ENCODE results near the gene IFFO2.

The IFFO2 gene

DNA sequence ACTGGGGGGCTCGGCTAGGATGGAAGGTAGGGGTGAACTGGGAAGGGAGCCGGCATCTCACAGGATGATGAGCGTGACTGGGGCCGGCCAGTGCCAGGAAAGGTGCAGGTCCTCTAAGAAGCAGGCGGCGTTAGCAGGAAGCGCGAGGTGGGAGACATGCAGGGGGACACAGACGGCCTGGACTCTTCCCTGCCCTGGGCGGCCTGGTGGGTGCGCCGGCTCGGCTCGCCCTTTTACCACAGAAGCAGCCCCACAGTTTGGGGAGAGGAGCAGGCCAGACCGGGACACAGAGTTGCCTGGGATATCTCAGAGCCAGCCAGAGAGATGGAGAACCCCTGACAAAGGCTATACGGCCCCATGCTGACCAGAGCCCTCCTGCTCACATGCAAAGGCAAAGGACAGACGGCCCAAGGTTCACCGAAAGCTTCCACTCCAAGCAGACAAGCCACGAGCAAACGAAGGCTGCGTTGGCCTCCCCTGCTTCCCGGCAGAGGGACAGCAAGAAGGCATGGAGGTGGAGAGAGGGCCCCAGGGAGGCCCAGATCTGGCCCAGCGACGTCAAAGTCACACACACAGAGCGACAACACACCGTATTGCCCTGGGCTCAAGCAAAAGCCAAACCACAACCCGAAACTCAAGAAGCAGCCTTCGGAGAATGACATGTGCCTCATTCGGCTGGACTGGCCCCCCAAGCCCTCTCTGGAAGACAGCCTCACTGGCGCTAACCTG lies 39.2 kb downstream of the IFFO2 start:
- H3K36me3 ChIP-seq (ENCODE audit: insufficient read depth, low read length) = peaks cover 9% of the 10 kb centered on the region
- H3K9me3 ChIP-seq (ENCODE audit: control insufficient read depth, insufficient read depth, low read length) = no peaks in the 10 kb centered on the region

DNA sequence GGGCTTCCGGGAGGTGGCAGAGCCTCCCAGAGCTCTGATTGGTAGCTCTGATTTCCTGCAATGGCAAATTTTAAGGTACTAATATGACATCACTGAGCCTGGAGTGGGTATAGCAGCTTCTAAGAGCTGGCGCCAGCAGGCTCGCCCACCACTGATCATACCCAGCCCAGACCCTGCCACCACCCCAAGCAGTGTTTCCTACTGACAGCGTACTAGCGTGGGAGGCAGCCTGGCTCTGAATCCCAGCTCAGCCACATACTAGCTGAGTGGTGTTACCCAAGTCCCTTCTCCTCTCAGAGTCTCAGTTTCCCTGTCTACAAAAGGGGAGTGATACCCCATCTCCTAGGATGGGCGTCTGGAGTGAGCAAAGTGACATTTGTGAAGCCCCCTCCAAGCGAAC lies 41.1 kb downstream of the IFFO2 start:
- Histone ChIP-seq H3K9ac (ENCODE audit: low read depth, low read length) (no peak overlapping the region), H3K9me3 (ENCODE audit: control insufficient read depth, insufficient read depth, low read length) (no peaks in the 10 kb centered on the region), H3K4me1 (ENCODE audit: insufficient read depth, low read length) (0 out of 2 replicates have a peak, but pooled peaks cover 4% of the 10 kb centered on the region), H3K36me3 (ENCODE audit: insufficient read depth, low read length) (peaks cover 14% of the 10 kb centered on the region)

More for the DNA sequence above, 39.2 kb downstream of the IFFO2 start:
- peaks cover 10% of the 10 kb centered on the region for H3K4me1 ChIP-seq (ENCODE audit: insufficient read depth, low read length)
- H3K9ac ChIP-seq (ENCODE audit: low read depth, low read length) = no peak overlapping the region

DNA sequence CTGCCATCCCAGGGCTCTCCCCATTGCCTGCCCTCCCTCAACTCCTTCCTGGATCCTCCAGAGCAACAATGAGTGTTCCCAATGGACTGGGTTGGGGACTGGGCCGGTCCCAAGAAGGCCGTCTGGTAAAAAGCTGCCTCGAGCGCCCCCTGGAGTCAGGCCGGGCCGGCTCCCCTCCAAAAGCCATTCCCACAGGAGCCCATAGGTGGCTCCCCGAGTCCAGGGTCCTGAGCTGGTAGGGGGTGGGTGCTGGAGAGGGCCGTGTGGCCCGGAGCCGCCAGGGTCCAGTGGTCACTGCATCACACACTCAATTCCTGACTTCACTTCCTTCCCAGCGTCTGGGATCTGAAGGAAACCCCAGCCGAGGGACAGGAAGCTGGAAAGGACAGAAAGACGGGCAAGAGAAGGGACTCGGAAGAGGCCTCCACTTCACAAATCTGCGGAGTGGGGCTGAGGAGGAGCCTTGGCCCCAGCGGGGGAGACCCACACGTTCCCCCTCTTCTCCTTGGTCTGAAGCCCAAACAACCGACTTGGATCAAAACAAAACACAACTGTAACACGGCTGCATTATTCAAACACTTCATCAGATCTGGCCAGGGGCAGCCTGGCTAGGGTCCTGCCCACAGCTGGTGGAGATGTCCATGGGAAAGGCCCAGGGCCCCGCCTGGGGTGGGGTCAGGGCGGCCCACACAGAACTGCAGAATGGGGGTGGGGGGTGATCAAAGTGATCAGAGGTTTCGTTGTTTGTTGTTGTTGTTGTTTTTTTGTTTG lies 43.2 kb downstream of the IFFO2 start:
- Histone ChIP-seq H3K9ac (ENCODE audit: low read depth, low read length) (no peak overlapping the region), H3K36me3 (ENCODE audit: insufficient read depth, low read length) (peaks cover 19% of the 10 kb centered on the region)

DNA sequence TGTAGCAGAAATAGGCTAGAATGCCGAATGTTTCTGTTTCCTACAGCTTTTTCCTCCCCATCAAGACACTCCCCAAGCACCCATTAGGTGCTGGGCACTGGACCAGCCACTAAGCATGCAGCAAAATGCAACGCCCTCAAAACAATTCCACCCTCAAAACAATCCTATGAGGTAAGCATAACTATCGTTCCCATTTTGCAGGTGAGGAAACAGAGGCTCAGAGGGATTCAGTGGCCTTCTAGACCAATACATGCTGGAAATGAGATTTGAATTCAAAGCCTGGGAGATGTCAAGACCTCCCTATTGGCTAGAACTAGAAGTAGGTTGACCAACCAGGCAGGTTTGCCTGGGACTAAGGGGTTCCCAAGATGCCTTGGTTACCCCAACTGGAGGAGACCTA lies 43.9 kb downstream of the IFFO2 start:
- Histone ChIP-seq H3K4me1 (ENCODE audit: insufficient read depth, low read length) (0 out of 2 replicates have a peak, but pooled peaks cover 4% of the 10 kb centered on the region), H3K36me3 (ENCODE audit: insufficient read depth, low read length) (peaks cover 19% of the 10 kb centered on the region)

More for the DNA sequence above, 43.2 kb downstream of the IFFO2 start:
- Histone ChIP-seq H3K9me3 (ENCODE audit: control insufficient read depth, insufficient read depth, low read length) (no peaks in the 10 kb centered on the region), H3K4me1 (ENCODE audit: insufficient read depth, low read length) (0 out of 2 replicates have a peak, but pooled peaks cover 4% of the 10 kb centered on the region)

DNA sequence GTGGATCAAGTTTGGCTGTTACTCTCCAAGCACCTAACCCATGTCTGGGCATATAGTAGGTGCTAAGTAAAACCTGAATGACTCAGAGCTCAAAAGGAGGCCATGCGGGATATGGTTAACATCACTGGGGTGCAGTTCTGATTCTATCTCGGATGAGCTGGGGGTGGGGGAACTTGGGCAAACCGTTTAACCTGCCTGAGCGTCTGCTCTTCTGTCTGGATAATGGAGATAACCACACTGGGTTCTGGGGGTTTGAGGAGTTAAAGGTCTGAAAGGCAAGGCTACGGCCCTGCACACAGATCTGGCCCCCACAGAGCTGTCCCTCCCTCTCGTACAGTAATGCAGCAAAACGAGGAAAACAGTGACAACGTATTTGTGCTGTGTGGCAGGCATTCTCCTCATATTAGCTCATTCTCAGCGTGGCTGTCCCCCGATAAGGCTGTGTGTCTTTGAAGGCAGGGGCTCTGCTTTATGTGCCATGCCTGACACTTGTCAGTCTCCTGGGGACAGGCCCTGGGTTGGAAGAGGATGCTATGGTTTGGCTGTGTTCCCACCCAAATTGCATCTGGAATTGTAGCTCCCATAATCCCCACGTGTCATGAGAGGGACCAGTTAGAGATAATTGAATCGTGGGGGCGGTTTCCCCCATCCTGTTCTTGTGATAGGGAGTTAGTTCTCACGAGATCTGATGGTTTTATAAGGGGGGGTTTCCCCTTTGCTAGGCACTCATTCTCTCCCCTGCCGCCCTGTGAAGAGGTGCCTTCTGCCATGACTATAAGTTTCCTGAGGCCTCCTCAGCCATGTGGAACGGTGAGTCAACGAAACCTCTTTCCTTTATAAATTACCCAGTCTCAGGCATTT lies 47.3 kb downstream of the IFFO2 start:
- Histone ChIP-seq H3K36me3 (ENCODE audit: insufficient read depth, low read length) (peaks cover 14% of the 10 kb centered on the region), H3K9ac (ENCODE audit: low read depth, low read length) (no peak overlapping the region), H3K9me3 (ENCODE audit: control insufficient read depth, insufficient read depth, low read length) (no peaks in the 10 kb centered on the region), H3K4me1 (ENCODE audit: insufficient read depth, low read length) (0 out of 2 replicates have a peak, but pooled peaks cover 4% of the 10 kb centered on the region)

More for the DNA sequence above, 43.9 kb downstream of the IFFO2 start:
- Histone ChIP-seq H3K9me3 (ENCODE audit: control insufficient read depth, insufficient read depth, low read length) (no peaks in the 10 kb centered on the region), H3K9ac (ENCODE audit: low read depth, low read length) (no peak overlapping the region)

DNA sequence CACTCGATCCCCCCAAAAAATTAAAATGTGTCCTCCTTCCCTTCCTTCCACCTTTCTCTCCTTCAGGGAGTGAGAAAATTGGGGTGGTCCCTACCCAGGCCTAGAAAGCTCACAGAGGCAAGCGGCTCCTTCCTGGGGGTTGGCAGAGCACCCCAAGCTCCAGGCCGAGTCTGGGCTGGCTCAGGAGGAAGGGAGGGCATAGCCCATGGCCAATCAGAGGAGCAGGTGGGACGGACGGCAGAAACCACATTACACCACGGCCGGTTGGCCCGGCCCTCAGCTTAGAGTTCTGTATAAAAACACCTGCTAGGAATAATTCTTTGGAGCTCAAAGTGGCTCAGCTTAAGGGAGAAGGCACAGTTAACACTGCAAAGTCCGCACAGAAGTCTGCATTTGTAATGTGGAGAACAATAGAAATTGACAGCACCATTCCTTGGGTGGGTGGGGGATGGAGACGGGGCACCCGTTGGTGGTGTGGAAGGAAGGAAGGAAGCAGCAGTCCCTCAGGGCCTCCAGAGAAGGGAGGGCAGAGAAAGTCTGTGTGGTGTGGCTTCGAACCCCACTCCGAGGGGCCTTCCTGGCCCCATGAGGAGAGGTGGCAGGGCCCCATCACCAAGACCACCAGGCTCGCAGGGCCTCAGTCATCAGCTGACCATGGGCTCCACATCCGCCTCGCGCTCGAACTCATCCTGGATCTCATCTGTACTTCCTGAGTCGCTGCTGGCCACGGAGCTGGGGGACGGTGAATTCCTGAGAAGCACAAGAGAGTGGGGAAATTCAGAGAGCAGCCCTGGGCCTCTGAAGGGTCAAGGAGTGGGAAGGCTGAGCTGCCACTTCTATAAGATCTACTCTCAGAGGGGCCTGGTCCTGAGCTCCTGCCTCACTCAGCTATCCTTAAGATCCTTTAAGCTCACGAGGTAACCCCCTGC lies 48.3 kb downstream of the IFFO2 start:
- 0 out of 2 replicates have a peak, but pooled peaks cover under 1% of the 10 kb centered on the region for H3K4me1 ChIP-seq (ENCODE audit: insufficient read depth, low read length)
- H3K9ac ChIP-seq (ENCODE audit: low read depth, low read length) = no peak overlapping the region
- peaks cover 14% of the 10 kb centered on the region for H3K36me3 ChIP-seq (ENCODE audit: insufficient read depth, low read length)
- H3K9me3 ChIP-seq (ENCODE audit: control insufficient read depth, insufficient read depth, low read length) = no peaks in the 10 kb centered on the region

DNA sequence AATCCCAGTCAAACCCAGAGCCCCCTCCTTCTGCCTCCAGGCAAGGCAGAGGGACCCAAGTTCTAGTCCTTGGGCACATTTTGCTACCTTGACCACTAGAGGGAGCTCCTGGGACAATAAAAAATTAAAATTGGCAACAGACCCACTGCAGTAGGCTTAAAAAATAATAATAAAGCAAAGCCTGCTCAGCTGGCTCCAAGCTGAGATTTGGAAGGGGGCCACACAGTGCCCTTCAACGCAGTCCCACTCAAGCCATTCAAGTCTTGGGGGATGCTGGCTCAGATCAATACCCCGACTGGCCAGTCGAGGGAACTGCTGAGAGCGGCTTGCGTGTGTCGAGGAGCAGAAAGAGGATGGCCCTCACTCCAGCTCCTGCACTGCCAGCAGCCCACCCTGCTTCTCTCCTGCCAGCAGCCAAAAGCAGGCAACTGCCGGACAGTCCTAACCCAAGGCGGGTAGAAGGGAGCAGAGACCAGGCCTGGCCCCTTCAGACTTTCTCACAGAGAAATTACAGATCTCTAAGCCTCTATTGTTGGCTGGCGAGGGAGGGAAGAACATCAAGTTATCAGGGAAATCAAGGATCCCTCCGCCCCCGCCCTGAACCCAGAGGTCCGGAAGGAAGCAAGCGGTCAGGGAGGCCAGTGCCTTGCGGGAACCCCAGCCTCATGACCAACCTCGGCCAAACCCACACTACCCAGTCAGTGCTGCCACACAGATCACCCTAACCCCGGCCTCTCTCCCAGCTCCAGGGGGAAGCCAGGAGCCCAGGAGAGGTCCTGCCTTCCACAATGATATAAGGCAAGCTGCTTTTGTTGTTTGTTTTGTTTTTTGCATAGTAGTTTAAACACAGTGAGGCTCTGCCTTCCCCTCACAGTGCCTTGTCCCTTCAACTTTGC lies 49.2 kb downstream of the IFFO2 start:
- H3K4me1 ChIP-seq (ENCODE audit: insufficient read depth, low read length) = no peaks in the 10 kb centered on the region

DNA sequence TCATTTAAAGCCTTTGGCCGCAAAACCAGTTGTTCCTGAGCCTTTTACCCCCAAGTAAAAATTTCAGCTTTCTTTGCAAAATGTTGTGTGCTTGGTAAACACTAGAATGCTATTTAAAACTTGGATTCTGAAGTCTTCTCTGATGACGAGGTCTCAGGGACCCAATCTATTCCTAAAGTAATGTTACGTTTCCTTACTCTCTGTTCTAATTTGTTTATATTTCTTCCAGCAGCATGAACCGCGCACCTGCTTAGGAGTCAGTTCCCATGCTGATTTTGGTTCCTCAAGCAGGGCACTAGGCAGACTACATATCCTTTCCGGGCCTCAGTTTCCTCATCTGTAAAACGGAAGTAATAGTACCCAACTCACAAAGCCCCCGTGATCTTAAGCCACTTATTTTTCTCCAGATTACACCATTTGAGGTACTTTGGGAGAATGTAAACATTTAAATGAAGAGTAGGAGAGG lies 53.2 kb downstream of the IFFO2 start:
- Histone ChIP-seq H3K9me3 (ENCODE audit: control insufficient read depth, insufficient read depth, low read length) (no peaks in the 10 kb centered on the region), H3K36me3 (ENCODE audit: insufficient read depth, low read length) (no peaks in the 10 kb centered on the region; the same call in 1 of the 2 replicates), H3K9ac (ENCODE audit: low read depth, low read length) (peak overlapping the region; percentile 63), H3K4me1 (ENCODE audit: insufficient read depth, low read length) (no peaks in the 10 kb centered on the region)

More for the DNA sequence above, 49.2 kb downstream of the IFFO2 start:
- no peaks in the 10 kb centered on the region for H3K9me3 ChIP-seq (ENCODE audit: control insufficient read depth, insufficient read depth, low read length)
- H3K9ac ChIP-seq (ENCODE audit: low read depth, low read length) = no peak overlapping the region
- H3K36me3 ChIP-seq (ENCODE audit: insufficient read depth, low read length) = peaks cover 10% of the 10 kb centered on the region

DNA sequence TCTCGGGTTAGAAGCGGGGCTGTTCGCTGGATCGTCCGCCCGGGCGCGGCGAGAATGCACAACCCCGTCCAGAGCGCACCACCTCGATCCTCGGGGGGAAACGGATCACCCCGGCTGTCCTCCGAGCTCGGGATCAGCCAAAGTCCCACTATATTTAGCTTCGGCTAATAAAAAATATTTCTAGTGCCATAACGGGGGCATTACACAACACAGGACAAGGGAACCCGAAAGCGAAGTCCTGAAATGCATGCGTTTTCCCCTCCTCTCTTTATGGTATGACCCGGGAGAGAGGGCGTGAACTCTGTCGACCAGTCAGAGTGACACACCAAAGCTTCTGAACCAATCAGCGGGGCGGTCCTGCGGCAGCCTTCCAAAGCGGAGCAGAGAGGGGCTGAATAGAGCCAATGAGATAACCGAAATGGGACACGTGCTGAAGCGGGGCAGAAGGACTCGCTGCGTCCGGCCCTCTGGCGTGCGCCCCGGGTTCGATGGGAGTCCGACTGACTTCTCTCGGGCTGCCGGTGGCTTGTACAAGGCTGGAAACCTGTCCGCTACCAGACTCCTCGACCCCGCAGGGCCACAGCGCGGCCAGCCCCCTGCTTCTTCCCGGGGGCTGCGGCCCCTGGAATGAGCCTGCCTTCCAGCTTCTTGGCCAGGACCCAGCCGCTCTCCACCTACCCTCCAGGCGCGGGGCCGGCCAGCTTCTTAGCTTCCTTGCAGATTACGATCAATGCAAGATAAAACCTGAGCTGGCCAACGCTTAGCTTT lies 53.8 kb downstream of the IFFO2 start, which contains the start of gene ALDH4A1:
TSS of gene ALDH4A1 (minus strand) at position 33 of the 768 bp plus-strand sequence. CDS start at position 1, 32 bp downstream.
- Histone ChIP-seq H3K36me3 (ENCODE audit: insufficient read depth, low read length) (no peaks in the 10 kb centered on the region; the same call in 1 of the 2 replicates), H3K9me3 (ENCODE audit: control insufficient read depth, insufficient read depth, low read length) (no peaks in the 10 kb centered on the region), H3K9ac (ENCODE audit: low read depth, low read length) (peak within 1 kb of the TSS; percentile 63), H3K4me1 (ENCODE audit: insufficient read depth, low read length) (no peaks in the 10 kb centered on the region)

DNA sequence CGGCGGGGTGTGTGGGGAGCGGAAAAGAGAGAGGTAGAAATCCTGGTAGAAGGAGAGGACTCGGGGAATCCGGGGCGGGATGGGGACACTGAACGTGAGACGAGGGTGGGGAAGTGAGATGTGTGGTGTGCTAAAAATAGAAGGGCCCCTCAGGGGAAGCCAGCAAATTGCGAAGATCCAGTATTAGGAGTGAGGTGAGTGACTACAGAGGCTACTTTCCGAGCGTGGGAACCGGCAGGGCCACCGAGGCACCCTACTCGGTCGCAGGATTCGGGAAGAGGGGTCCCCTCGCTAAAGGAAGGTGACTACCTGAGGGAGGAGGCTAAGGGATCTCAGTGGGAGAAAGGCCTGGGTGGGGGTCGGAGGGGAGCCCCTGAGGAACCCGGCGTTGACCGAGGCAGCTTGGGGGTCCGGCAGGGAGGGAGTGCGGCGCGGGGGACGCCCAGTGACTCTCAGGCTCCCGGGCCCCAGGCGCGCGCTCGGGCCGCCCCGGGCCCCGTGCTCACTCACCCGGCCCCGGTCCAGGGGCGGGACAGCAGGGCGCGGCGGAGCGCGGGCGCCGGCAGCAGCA lies 54.4 kb downstream of the IFFO2 start:
- Histone ChIP-seq H3K9ac (ENCODE audit: low read depth, low read length) (peak overlapping the region; percentile 63), H3K4me1 (ENCODE audit: insufficient read depth, low read length) (no peaks in the 10 kb centered on the region), H3K36me3 (ENCODE audit: insufficient read depth, low read length) (no peaks in the 10 kb centered on the region; the same call in 1 of the 2 replicates), H3K9me3 (ENCODE audit: control insufficient read depth, insufficient read depth, low read length) (no peaks in the 10 kb centered on the region)

DNA sequence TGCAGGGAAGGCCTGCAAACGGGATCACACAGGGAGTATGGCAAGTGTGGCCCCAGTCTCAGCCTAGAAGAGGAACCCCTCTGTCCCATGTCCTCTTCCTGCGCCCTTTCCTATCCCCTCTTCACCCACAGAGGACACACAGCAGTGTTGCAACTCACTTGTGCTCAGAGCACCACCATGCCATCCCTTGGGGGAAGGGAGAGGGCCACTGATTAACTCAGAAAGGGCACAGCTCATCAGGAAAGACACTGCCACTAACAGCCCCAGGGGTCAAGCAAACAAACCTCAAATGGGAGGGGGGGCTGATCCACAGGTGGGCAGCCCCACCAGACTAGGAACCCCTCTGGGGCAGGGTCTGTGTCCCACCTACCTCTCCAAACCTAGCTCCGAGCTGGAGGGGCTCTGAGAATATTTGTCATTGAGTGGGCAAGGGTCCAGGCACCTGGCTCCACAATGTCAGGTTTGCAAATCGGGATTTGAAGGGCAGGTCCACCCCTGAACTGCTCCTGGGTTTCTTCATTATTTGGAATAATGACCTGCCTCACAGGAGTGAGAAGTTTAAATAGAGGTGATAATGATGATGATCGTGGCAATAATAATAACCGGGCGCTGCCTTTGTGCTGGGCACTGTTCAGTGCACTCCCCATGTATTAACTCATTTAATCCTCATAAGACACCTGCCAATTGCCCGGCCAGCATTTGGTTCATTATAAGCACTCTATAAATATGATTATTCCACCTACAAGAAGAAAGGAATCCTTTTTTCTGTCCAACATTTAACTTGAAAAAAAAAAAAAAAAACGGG lies 55.1 kb downstream of the IFFO2 start:
- Histone ChIP-seq H3K36me3 (ENCODE audit: insufficient read depth, low read length) (no peaks in the 10 kb centered on the region; the same call in 1 of the 2 replicates), H3K4me1 (ENCODE audit: insufficient read depth, low read length) (no peaks in the 10 kb centered on the region), H3K9me3 (ENCODE audit: control insufficient read depth, insufficient read depth, low read length) (no peaks in the 10 kb centered on the region), H3K9ac (ENCODE audit: low read depth, low read length) (peak overlapping the region; percentile 63; the same call in 1 of the 2 replicates)

Data from ES-I3 (cell line).